Lung (tissue), 13 donors: ENCODE measurements around the gene SPINDOC. TPM values are rescaled to one million over a fixed set of nuclear protein-coding genes. Genes with fewer than 3 reads are reported as not detected.
A peak's percentile ranks its signal among the peaks of the same experiment; 100 is the strongest.

ENCODE experiments used
- ATAC-seq: fragments of 200-7000 bp; cut with Tn5 transposase; one replicate; pipeline ENCODE4 v1.9.1; 2020; ENCODE audit warnings: moderate number of reproducible peaks; ENCODE audit not compliant: insufficient read depth, low FRiP score
- DNase-seq, 3 donors: peaks; one replicate each; pipeline ENCODE4 v3.0.0-alpha.2; 2013 to 2017
- H3K27ac ChIP-seq, 2 donors: one replicate each; pipeline ENCODE4 v1.5.1; 2013; ENCODE audit warnings: mild to moderate bottlenecking in 2 of 2, moderate library complexity in 2 of 2, control low read depth in 1 of 2, inconsistent platforms in 1 of 2, low read depth in 1 of 2, low read length in 1 of 2
- H3K27me3 ChIP-seq, 3 donors: one replicate each; pipeline ENCODE4 v1.5.1; 2013; ENCODE audit warnings: low read length in 2 of 3; ENCODE audit not compliant: control insufficient read depth in 3 of 3, insufficient read depth in 3 of 3
- H3K36me3 ChIP-seq, 4 donors: one replicate each; pipeline ENCODE4 v1.5.1; 2013; ENCODE audit warnings: low read length in 4 of 4, mild to moderate bottlenecking in 1 of 4, moderate library complexity in 1 of 4; ENCODE audit not compliant: control insufficient read depth in 4 of 4, insufficient read depth in 4 of 4
- H3K4me1 ChIP-seq, 5 donors: one replicate each; pipeline ENCODE4 v1.5.1; 2013; ENCODE audit warnings: low read length in 5 of 5, mild to moderate bottlenecking in 2 of 5, moderate library complexity in 1 of 5; ENCODE audit not compliant: control insufficient read depth in 5 of 5, insufficient read depth in 5 of 5
- H3K4me3 ChIP-seq: one replicate; pipeline ENCODE4 v1.5.1; 2013; ENCODE audit warnings: mild to moderate bottlenecking, control low read depth, moderate library complexity
- H3K9ac ChIP-seq, 2 donors: one replicate each; pipeline ENCODE4 v1.5.1; 2013; ENCODE audit warnings: low read length in 2 of 2, control low read depth in 1 of 2; ENCODE audit not compliant: insufficient read depth in 1 of 2
- H3K9me3 ChIP-seq, 4 donors: one replicate each; pipeline ENCODE4 v1.5.1; 2013; ENCODE audit warnings: low read length in 3 of 4, mild to moderate bottlenecking in 1 of 4, moderate library complexity in 1 of 4; ENCODE audit not compliant: control insufficient read depth in 4 of 4, insufficient read depth in 3 of 4
- CTCF ChIP-seq: IDR thresholded peaks from 2 replicates; pipeline ENCODE4 v1.5.1; 2012; ENCODE audit warnings: mild to moderate bottlenecking; ENCODE audit errors: control extremely low read depth, extremely low read depth
- WGBS, 2 donors: extraction: QIAGEN DNeasy Blood & Tissue Kit; methylation state at CpG; one replicate each; pipeline ENCODE4 v1.1.7; 2013; 5-methylcytosine and 5-hydroxymethylcytosine counted together
- polyA plus RNA-seq, 2 donors: library from polyadenylated mRNA; stranded (reverse); fragments of 200-250 nt; gene quantifications; one replicate each; pipeline ENCODE4 v1.2.1, GENCODE V29; 2013
- small RNA-seq: library from RNA; depleted of rRNA; stranded (forward); fragments of <200 nt; gene quantifications from one replicate; pipeline ENCODE3, GENCODE V24; 2014; ENCODE audit warnings: low replicate concordance
- total RNA-seq, 2 donors: library from RNA; depleted of rRNA in 1 of 2; stranded (reverse); fragments of >200 nt in 1 of 2; gene quantifications; one replicate each; pipeline ENCODE4 v1.2.1, GENCODE V29; 2014 to 2021
- donor health status: control.
- donor health status: control.
- donor health status: Bipolar disorder and iron deficiency.
- donor health status: healthy.
- donor health status: DM: yes; HTN: yes; CAD: no.

SPINDOC gene
- total and polyA plus RNA-seq, 4 donors = 9.9 to 23.9 (median 14.2) TPM

- TF ChIP-seq CTCF = no peak
- H3K9me3 ChIP-seq = no peaks in the 10 kb centered on the region
- ATAC-seq (no peak), DNase-seq (no peak)
- peak overlapping the region in 1 of 2 donors; percentile 61 for H3K27ac ChIP-seq
- H3K27me3 ChIP-seq = no peaks in the 10 kb centered on the region
- H3K36me3 ChIP-seq = peaks cover 0 to 7% (median 0%) of the 10 kb centered on the region in 4 donors
- no peak overlapping the region for H3K4me3 ChIP-seq
- peaks cover 6 to 37% (median 20%) of the 10 kb centered on the region in 5 donors for H3K4me1 ChIP-seq
- 61 to 68% methylated on average over 6 of the region's 6 CpGs for WGBS, 2 donors
- H3K9ac ChIP-seq = no peak overlapping the region
Observed at GRCh38 chr11:63874511-63874910, 61.3 kb downstream of the SPINDOC start.

- 92% methylated on average over 8 of the region's 8 CpGs for WGBS, 2 donors
- H3K4me3 ChIP-seq = no peak overlapping the region
- peaks cover 6 to 32% (median 20%) of the 10 kb centered on the region in 5 donors for H3K4me1 ChIP-seq
- H3K27me3 ChIP-seq = no peaks in the 10 kb centered on the region
- no peaks in the 10 kb centered on the region for H3K9me3 ChIP-seq
- ATAC-seq (no peak), DNase-seq (no peak)
- H3K9ac ChIP-seq = no peak overlapping the region
- no peak overlapping the region for H3K27ac ChIP-seq
- H3K36me3 ChIP-seq = peaks cover 0 to 7% (median 0%) of the 10 kb centered on the region in 4 donors
- no peak for TF ChIP-seq CTCF
Observed at GRCh38 chr11:63875506-63876065, 62.3 kb downstream of the SPINDOC start.

GRCh38 chr11:63876616-63877015, 63.4 kb downstream of the SPINDOC start:
- Histone ChIP-seq H3K27me3 (no peaks in the 10 kb centered on the region), H3K9ac (no peak overlapping the region), H3K27ac (no peak overlapping the region), H3K9me3 (no peaks in the 10 kb centered on the region), H3K4me1 (peaks cover 6 to 31% (median 15%) of the 10 kb centered on the region in 5 donors), H3K4me3 (no peak overlapping the region), H3K36me3 (peaks cover 0 to 7% (median 0%) of the 10 kb centered on the region in 4 donors)
- TF ChIP-seq CTCF = no peak
- WGBS, 2 donors = 90% methylated on average over 6 of the region's 6 CpGs
- no peak for DNase-seq
- no peak for ATAC-seq

Small RNA genes within 50 kb of the gene (small RNA-seq; reads per million reads assigned to genes)
- not detected for gene AP006289.1
- gene RN7SL596P = not detected

Other genes with a start within 250 kb of the SPINDOC start
- gene PLAAT3, start 199.0 kb upstream of the SPINDOC start, total RNA-seq = 100 to 1,000 TPM in 1 of 2 donors, 10 to 100 TPM in 1; 12.7 to 124 TPM
- gene PLAAT3, start 199.0 kb upstream of the SPINDOC start, polyA plus RNA-seq = 100 to 1,000 TPM in 1 of 2 donors, 10 to 100 TPM in 1; 55.5 to 232 TPM
- 10 to 100 TPM; 50.7 to 79.5 TPM for gene ATL3, start 142.1 kb upstream of the SPINDOC start, total RNA-seq
- gene ATL3, start 142.1 kb upstream of the SPINDOC start, polyA plus RNA-seq = 10 to 100 TPM; 13.6 to 16.7 TPM
- gene RTN3, start 132.0 kb upstream of the SPINDOC start, total RNA-seq = 100 to 1,000 TPM in 1 of 2 donors, 10 to 100 TPM in 1; 82.1 to 102 TPM
- 10 to 100 TPM; 87.0 to 98.2 TPM for gene RTN3, start 132.0 kb upstream of the SPINDOC start, polyA plus RNA-seq
- gene ZFTA, start 44.7 kb upstream of the SPINDOC start, total RNA-seq = 10 to 100 TPM in 1 of 2 donors, 1 to 10 TPM in 1; 8.7 to 21.8 TPM
- gene ZFTA, start 44.7 kb upstream of the SPINDOC start, polyA plus RNA-seq = 1 to 10 TPM; 4.1 to 4.6 TPM
- 10 to 100 TPM; 35.3 to 42.9 TPM for gene MARK2, start 25.7 kb downstream of the SPINDOC start, total RNA-seq
- gene MARK2, start 25.7 kb downstream of the SPINDOC start, polyA plus RNA-seq = 10 to 100 TPM; 15.5 to 29.2 TPM
- 1 to 10 TPM; 1.4 to 1.6 TPM for gene RCOR2, start 103.7 kb downstream of the SPINDOC start, total RNA-seq
- gene RCOR2, start 103.7 kb downstream of the SPINDOC start, polyA plus RNA-seq = under 1 TPM; 0.16 to 0.37 TPM
- 10 to 100 TPM; 18.1 to 20.5 TPM for gene NAA40, start 125.5 kb downstream of the SPINDOC start, total RNA-seq
- 1 to 10 TPM; 9.2 to 9.6 TPM for gene NAA40, start 125.5 kb downstream of the SPINDOC start, polyA plus RNA-seq
- 100 to 1,000 TPM; 149 to 362 TPM for gene COX8A, start 161.2 kb downstream of the SPINDOC start, total RNA-seq
- 100 to 1,000 TPM; 666 to 779 TPM for gene COX8A, start 161.2 kb downstream of the SPINDOC start, polyA plus RNA-seq
- gene OTUB1, start 173.0 kb downstream of the SPINDOC start, total RNA-seq = 10 to 100 TPM; 40.8 to 72.2 TPM
- gene OTUB1, start 173.0 kb downstream of the SPINDOC start, polyA plus RNA-seq = 10 to 100 TPM; 72.5 to 95.2 TPM
- gene FLRT1, start 222.5 kb downstream of the SPINDOC start, total RNA-seq = under 1 TPM; 0.18 to 0.34 TPM
- under 1 TPM; 0.02 to 0.06 TPM for gene FLRT1, start 222.5 kb downstream of the SPINDOC start, polyA plus RNA-seq